HL-60/S4 (cell line): ENCODE data around the gene PEF1.
"Not testable (repeated sequence)": the region's sequence is repeated elsewhere in the genome, so short reads cannot be mapped to it uniquely, and the experiment has no call there.

ENCODE experiments used
- in situ Hi-C: fragments of 300-500 bp; cut with MboI; formaldehyde crosslinking; loops from 2 replicates; pipeline ENCODE4 v1.14.3; 2022; ENCODE audit warnings: low sequenced_read_pairs

The PEF1 gene

GRCh38 chr1:31615939-31616338, 28.7 kb downstream of the PEF1 start:
- in situ Hi-C loops: no loop called here

DNA sequence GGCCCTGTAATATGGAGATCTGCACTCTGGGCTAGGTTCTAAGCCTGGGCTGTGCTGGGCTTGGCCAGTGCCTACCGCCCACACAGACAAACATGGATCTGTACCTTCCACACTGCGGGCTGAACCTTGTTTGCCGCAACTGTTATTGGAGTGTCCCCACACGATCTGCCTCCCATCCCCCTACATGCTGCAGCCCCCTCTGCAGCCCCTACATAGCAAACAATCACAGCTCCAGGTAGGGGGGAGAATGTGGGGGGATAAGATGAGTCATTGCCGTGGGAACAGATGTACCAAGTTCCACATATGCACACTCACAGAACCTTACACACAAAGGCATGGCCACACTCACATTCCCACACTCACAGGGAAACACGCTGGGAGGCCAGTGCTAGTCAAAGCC, 29.3 kb downstream of the PEF1 start:
- in situ Hi-C loops: no loop called here

DNA sequence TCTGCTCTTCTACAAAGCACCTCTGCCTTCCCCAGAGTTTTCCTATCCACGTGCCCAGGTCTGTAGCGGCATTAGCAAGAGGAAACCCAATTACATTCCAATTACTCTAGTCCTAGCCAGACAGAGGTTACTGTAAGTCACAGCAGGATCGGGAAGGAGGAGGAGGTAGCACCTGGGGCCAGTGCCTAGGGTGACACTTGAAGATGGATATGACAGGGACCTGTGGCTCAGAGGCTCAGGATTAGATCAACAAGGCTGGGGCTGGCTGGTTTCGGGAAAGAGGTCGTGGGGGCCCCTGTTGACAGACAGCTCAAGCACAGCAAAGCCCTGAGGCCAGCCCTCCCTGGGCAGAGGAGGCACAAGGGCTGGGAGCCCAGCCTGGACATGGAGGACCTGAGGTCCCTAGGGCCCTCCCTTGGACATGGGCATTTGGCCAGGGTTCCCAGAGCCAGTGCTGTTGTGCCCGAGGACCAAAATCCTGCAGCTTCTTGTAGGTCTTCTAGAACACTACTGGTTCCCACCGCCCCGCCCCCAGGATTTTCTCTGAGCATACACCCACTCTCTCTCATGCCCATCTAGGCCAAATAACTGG, 30.2 kb downstream of the PEF1 start:
- in situ Hi-C loops: no loop called here

DNA sequence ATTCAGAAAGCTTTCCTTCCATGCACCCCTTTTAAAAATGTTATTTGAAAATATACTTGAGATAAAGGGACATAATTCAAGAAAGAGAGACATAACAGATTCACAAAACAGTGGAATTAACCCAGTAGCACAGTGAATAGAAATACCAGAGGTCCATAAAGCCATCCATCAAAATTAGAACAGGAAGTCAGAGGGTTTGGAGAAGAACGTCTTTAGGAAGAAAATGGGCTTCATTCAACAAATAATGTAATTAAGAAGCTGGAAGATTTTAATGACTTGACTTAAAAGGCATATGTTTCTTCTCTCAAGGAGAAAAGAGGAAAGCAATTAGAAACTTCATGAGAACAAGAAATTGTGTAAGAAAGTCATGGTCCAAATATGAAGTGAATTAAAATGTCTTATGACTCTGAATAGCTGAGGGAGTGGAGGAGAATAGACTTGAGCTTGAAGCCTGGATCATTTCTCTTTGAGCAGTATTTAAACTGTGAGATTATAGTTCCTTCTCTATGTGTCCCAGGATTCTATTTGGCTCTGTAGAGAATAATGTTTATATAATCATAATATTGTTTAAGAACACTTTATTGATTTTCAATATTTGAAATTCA, 35.1 kb downstream of the PEF1 start:
- in situ Hi-C loops: no loop called here

DNA sequence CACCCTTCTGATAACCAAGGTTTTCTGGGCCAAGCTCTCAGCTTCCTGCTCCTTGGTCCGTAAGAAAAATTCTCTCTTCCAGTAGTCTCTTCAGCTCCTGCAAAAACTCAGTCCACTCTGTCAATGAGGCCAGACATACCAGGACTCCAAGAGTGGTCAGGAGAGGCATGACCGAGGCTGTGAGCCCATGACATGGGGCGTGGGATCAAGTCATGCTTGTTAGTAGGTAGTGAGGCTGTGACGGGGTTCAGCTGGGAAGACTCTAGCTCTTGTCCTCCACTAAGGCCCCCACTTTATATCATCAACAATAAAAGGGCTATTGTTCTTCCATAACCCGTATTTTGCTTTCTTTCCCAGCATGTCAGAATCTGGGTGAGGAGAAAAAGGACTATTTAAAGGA, 37.3 kb downstream of the PEF1 start:
- in situ Hi-C loops: no loop called here

- in situ Hi-C loops: no loop called here
Measured at GRCh38 chr1:31605908-31606427, 38.7 kb downstream of the PEF1 start.

DNA sequence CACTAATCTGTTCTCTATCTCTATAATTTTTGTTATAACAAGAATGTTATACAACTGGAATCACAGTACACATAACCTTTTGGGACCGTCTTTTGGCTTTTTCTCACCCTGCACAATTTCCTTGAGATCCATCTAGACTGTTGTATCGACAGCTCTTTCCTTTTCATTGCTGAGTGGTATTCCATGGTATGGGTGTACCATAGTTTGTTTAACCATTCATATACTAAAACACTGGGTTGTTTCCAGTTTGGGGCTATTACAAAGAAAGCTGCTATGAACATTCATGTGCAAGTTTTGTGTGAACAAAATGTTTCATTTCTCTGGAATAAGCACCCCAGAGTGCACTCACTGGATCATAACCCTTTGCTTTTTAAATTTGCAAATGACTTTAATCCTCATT, 42.6 kb downstream of the PEF1 start:
- in situ Hi-C loops: no loop called here

DNA sequence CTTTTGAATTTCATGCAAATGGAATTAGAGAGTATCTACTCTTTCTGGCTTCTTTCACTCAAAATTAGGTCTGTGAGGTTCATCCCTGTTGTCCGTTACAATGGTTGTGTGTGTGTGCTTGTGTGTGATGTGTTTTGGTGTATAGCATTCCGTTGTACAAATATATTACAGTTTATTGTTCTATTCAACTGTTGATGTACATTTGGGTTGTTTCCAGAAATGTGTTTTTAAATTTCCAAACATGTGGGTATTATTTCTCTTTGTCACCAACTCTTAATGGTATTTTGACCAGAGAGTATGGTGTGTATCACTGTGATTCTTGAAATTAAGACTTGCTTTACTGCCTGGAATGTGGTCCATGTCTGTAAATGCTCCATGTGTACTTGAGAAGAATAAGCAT, 44.0 kb downstream of the PEF1 start:
- in situ Hi-C loops: no loop called here

- in situ Hi-C loops: no loop called here
Measured at GRCh38 chr1:31598980-31599379, 45.7 kb downstream of the PEF1 start.

GRCh38 chr1:31596737-31597097, 48.0 kb downstream of the PEF1 start:
- in situ Hi-C loops: no loop called here

DNA sequence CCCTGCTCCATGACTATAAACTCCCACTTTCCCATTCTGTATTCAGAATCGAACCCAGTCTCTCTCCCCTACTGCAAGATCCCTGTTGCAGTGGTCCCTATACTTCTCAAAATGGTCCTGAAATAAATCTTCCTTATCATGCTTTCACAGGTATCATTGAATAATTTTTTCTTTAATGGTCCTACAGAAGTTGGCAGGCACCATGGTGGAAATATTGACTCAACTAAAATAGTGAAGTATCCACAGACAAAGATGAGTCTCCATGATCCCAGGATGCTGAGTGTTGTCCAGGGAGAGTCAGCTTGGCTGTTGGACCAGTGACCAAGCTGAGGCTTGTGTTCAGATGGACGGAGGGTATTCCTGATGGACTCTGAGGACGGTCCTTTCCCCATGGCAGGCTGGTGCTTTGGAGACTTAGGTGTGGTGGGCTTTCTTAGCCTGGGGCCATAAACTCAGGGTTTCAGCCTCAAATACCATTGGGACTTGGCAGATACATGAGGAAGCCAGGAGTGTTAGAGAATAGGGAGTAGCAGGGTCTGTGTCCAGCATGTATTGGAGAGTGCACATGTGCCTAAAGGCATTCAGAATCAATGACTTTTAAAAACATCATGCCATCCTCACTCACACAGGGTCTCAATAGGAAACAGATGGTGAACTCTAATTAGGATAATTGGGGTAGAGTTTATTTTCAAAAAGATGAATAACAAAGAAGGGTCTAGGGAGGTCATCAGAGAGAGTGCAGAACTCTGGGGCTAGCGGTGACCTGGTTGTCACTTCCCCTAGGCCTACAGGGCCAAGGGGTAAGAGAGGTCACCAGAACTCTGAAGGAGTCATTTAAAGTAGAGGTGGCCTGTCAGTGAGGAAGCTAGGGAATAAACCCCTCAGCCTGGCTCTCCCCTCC, 48.6 kb downstream of the PEF1 start:
- in situ Hi-C loops: no loop called here

DNA sequence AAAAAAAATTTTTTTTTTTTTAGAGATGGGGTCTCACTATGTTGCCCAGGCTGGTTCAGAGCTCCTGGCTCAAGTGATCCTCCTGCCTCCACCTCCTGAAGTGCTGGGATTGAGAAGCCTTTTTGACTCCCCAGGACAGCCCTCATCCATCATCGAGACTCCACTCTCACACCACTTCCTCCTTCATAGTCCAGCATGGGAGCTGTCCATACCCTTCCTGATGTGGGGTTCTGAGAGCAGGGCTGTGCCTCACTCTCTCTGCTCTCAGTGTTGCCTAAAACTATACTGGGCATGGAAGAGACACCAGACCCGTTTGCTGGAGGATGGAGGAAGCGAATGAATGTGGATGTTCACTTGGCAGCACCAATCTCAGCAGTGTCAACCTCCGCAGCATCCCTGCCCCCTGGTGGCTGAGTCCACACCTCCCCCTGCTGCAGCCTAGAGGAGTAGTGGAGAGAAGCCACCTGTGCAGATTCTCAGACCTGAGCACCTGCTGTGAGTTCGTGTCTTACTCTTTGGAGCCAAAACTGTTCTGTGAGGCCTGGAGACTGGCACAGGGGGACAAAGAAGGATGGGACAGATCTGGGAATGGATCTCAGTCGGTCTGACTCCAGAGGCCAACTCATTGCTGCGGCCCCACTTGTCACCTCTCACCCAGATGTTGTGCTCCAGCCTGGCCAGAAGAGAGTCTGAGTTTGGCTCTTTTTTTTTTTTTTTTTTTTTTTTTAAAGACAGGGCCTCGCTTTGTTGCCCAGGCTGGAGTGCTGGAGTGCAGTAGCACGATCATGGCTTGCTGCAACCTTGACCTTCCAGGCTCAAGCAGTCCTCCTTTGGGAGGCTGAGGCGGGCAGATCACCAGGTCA, 50.7 kb downstream of the PEF1 start:
- in situ Hi-C loops: no loop called here

DNA sequence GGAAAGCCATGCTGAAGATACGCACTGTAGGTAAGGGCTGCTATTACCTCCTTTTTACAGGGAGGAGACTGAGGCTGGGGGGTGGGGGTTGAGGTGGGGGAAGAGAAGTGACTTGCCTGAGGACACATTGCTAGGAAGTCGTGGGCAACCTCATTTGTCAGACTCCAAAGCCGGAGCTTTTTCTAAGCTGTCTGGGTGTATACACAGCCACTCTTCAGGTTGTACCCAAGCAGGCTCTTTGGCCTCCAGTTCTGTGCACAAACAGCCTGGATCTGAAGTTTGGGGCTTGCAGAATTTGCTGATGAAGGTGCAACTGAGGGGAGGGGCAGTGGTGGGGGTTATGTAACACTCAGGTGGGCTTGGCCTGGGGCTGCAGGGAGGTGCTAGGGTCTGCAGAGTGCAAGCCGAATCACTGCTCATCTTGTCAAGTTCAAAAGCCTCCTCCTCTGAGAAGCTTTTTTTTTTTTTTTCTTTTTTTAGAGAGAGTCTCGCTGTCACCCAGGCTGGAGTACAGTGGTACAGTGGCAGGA, 51.5 kb downstream of the PEF1 start:
- in situ Hi-C loops: no loop called here

- in situ Hi-C loops: no loop called here
Measured at GRCh38 chr1:31592132-31592531, 52.5 kb downstream of the PEF1 start.

DNA sequence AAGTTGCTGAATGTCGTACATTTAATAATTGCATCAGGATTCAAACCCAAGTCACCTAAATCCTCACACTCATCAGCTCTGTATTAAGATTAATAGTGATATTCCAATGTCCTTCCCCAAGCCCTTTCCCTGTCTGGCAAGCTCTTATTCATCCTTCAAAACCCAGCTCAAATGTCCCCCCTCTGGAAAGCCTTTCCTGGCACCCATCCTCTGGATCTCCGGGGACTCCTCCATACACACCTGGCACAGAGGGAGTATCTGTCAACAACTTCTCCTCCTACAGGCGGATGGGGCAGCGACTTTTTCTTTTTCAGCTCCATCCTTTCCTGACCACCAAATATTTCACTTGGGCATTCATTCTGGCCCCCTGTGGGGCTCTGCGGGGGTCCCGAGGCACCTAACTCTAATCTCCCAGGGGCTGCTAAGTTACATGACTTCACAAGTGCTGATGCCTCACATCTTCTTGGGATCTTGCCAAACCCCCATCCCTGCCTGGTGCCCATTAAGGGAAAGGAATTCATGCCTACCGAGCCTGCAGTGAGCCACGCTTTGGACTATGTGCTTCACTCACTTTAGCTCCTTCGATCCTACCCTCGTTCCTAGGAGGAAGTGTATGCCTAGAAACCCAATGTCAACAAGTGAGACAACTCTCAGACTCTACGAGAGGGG, 53.1 kb downstream of the PEF1 start:
- in situ Hi-C loops: no loop called here

DNA sequence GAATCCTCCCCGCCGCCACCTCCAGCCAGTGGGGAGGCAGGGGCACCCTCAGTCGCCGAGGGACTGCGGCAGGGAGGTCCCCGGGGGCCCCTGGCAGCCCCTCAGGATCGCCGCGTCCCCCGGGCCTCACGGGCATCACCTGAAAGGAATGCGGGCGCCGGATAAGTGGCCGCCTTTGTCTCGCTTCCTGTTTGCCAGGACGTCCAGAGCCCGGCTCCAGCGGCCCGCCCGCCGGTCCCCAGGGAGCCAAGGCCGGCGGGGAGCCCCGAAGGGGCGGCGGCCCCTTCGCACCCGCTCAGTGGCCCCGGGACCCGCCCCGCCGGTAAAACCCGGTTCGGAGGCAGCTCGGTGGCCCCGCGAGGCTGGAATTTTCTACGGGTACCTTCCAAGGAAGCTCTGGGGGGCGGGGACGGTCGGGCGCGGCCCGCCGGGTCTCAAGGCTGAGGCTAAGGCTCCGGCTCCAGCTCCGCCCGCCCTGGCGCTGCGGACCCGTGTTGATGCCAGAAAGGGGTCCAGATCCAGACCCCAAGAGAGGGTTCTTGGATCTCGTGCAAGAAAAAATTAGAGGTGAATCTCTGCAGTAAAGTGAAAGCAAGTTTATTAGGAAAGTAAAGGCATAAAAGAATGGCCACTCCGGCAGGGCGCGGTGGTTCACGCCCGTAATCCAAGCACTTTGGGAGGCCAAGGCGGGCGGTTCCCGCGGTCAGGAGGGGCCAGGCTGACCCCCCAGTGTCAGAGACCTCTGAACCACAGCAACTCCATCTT, 55.7 kb downstream of the PEF1 start:
- in situ Hi-C loops: no loop called here

GRCh38 chr1:31587720-31588423, 56.8 kb downstream of the PEF1 start:
- in situ Hi-C loops: no loop called here

- in situ Hi-C loops: not testable (repeated sequence)
Measured at GRCh38 chr1:31587328-31587699, 57.4 kb downstream of the PEF1 start.
